ENCODE results near the gene SRSF9.
"Not testable (repeated sequence)": the region's sequence is repeated elsewhere in the genome, so short reads cannot be mapped to it uniquely, and the experiment has no call there.

SRSF9 gene

GRCh38 chr12:120481022-120481767, 11.6 kb upstream of the SRSF9 start:
- DNase-seq: no peak

- no peak for DNase-seq
Observed at GRCh38 chr12:120480211-120480610, 10.7 kb upstream of the SRSF9 start.

- DNase-seq: no peak
Observed at GRCh38 chr12:120479458-120479857, 9.9 kb upstream of the SRSF9 start.

GRCh38 chr12:120475643-120476042, 6.1 kb upstream of the SRSF9 start:
- DNase-seq: no peak

GRCh38 chr12:120474616-120474960, 5.0 kb upstream of the SRSF9 start:
- no peak for DNase-seq

- no peak for DNase-seq
Observed at GRCh38 chr12:120473807-120474615, 4.5 kb upstream of the SRSF9 start.

- no peak for DNase-seq
Observed at GRCh38 chr12:120472521-120472920, 3.0 kb upstream of the SRSF9 start.

- no peak for DNase-seq
Observed at GRCh38 chr12:120470150-120470784, 719 bp upstream of the SRSF9 start.

GRCh38 chr12:120468821-120469449, 613 bp downstream of the SRSF9 start:
- DNase-seq: peak; percentile 52 to 58

- peak; percentile 23 to 34 for DNase-seq
Observed at GRCh38 chr12:120468325-120468820, 1.2 kb downstream of the SRSF9 start.

- no peak for DNase-seq
Observed at GRCh38 chr12:120467439-120467838, 2.1 kb downstream of the SRSF9 start.

GRCh38 chr12:120466560-120467315, 2.8 kb downstream of the SRSF9 start:
- peak; percentile 44 to 46 for DNase-seq

GRCh38 chr12:120465756-120466155, 3.8 kb downstream of the SRSF9 start:
- no peak for DNase-seq

GRCh38 chr12:120463712-120464111, 5.8 kb downstream of the SRSF9 start:
- no peak for DNase-seq

- DNase-seq: no peak
Observed at GRCh38 chr12:120462099-120462640, 7.4 kb downstream of the SRSF9 start.

GRCh38 chr12:120460157-120460556, 9.4 kb downstream of the SRSF9 start:
- DNase-seq: no peak

- DNase-seq: no peak
Observed at GRCh38 chr12:120457133-120457532, 12.4 kb downstream of the SRSF9 start.

- no peak for DNase-seq
Observed at GRCh38 chr12:120455302-120455701, 14.2 kb downstream of the SRSF9 start.

GRCh38 chr12:120453977-120454376, 15.6 kb downstream of the SRSF9 start:
- DNase-seq: no peak

- no peak for DNase-seq
Observed at GRCh38 chr12:120453060-120453750, 16.3 kb downstream of the SRSF9 start.

GRCh38 chr12:120452524-120452923, 17.0 kb downstream of the SRSF9 start:
- DNase-seq: not testable (repeated sequence)

Measured in stimulated activated CD4-positive, alpha-beta T cell treated with anti-CD3 and anti-CD28 coated beads, Interleukin-2, amount 100 ng/mL, for 24 hours (primary cell).